GM12878 (cell line): ENCODE data around the gene PPP2R5A.

ENCODE experiments used
- BRCA1 ChIP-seq: IDR thresholded peaks from 2 replicates; pipeline ENCODE4 v1.6.1; 2011; ENCODE audit warnings: low read depth, low read length, improper control_type of control experiment
- CEBPB ChIP-seq, 2 experiments: fragments of 150-350 bp in 1 of 2; IDR thresholded peaks; 2 replicates each; pipeline ENCODE4 v1.6.1; 2012 to 2014; ENCODE audit warnings: low read depth in 2 of 2, low read length in 2 of 2, borderline replicate concordance in 1 of 2, inconsistent platforms in 1 of 2
- SMAD1 ChIP-seq: fragments of 450-650 bp; IDR thresholded peaks from 2 replicates; pipeline ENCODE4 v1.6.1; 2018; ENCODE audit warnings: mild to moderate bottlenecking, low read depth; ENCODE audit not compliant: partially characterized antibody
- SUZ12 ChIP-seq: fragments of 200-600 bp; sonication (generic); IDR thresholded peaks from one replicate; pipeline ENCODE4 v1.6.1; 2018; ENCODE audit warnings: antibody characterized with exemption, mild to moderate bottlenecking; ENCODE audit not compliant: unreplicated experiment
- TF ChIP-seq, protein P1 (sequence below), 3 experiments: IDR thresholded peaks in 2 of 3; conservative IDR thresholded peaks in 1 of 3; 2 replicates each; pipeline ENCODE4 v1.5.1; 2011; ENCODE audit warnings: low read depth in 3 of 3, low read length in 3 of 3, mild to moderate bottlenecking in 3 of 3, control low read depth in 2 of 3, moderate library complexity in 2 of 3, inconsistent platforms in 1 of 3, mixed read lengths in 1 of 3; ENCODE audit not compliant: control insufficient read depth in 2 of 3, insufficient read depth in 1 of 3; ENCODE audit errors: extremely low read depth in 1 of 3
- TF ChIP-seq, protein P2 (sequence below): IDR thresholded peaks from 2 replicates; pipeline ENCODE4 v1.6.1; 2011; ENCODE audit warnings: mild to moderate bottlenecking, low read depth, low read length, moderate library complexity; ENCODE audit not compliant: insufficient replicate concordance

DNA sequence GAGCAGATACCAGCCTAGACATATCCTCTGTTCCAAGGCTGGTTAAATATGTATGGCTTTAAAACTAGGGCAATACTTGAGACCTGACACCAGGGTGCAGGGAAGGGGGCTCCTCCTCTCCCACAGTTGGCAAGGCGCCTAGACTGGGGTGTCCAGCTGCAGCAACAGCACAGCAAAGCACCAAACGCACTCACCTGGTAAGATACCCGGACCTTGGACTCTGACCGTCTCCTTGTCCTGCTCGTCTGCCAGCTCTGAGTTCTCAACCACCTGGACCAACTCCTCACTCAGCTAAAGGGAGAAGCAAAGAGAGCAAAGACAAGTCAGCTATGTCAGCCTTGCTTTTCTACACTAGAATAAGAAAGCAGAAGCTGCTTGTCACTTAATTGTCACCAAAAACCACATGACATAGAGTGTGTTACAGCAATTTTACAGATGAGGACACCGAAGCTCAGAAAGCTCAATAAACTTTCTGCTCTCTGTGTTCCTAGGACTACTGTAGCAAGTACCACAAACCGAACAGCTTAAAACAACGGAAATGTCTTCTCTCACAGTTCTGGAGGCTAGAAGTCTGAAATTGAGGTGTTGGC lies 125.1 kb downstream of the PPP2R5A start:
- no peak for TF ChIP-seq CEBPB (IDR thresholded peaks at IDR 0.05; ENCODE audit: borderline replicate concordance in 1 of 2, low read depth in 2 of 2, low read length in 2 of 2)
- TF ChIP-seq, protein P1, sequence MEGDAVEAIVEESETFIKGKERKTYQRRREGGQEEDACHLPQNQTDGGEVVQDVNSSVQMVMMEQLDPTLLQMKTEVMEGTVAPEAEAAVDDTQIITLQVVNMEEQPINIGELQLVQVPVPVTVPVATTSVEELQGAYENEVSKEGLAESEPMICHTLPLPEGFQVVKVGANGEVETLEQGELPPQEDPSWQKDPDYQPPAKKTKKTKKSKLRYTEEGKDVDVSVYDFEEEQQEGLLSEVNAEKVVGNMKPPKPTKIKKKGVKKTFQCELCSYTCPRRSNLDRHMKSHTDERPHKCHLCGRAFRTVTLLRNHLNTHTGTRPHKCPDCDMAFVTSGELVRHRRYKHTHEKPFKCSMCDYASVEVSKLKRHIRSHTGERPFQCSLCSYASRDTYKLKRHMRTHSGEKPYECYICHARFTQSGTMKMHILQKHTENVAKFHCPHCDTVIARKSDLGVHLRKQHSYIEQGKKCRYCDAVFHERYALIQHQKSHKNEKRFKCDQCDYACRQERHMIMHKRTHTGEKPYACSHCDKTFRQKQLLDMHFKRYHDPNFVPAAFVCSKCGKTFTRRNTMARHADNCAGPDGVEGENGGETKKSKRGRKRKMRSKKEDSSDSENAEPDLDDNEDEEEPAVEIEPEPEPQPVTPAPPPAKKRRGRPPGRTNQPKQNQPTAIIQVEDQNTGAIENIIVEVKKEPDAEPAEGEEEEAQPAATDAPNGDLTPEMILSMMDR (IDR thresholded peaks at IDR 0.05 in 2 of 3, conservative IDR thresholded peaks at IDR 0.05 in 1 of 3; ENCODE audit: control insufficient read depth in 2 of 3, extremely low read depth in 1 of 3, insufficient read depth in 1 of 3, low read depth in 3 of 3, low read length in 3 of 3), result no peak
- no peak for TF ChIP-seq SMAD1
- TF ChIP-seq, protein P2, sequence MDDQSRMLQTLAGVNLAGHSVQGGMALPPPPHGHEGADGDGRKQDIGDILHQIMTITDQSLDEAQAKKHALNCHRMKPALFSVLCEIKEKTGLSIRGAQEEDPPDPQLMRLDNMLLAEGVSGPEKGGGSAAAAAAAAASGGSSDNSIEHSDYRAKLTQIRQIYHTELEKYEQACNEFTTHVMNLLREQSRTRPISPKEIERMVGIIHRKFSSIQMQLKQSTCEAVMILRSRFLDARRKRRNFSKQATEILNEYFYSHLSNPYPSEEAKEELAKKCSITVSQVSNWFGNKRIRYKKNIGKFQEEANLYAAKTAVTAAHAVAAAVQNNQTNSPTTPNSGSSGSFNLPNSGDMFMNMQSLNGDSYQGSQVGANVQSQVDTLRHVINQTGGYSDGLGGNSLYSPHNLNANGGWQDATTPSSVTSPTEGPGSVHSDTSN, result no peak
- no peak for TF ChIP-seq SUZ12
- no peak for TF ChIP-seq BRCA1
